SK-N-SH treated with all-trans-retinoic acid at 6 μM for 48 hours (cell line): ENCODE data around the gene FGFR3.

Experiments
- ESRRG ChIP-seq: fragments of 250-450 bp; sonication (Bioruptor Pico); IDR thresholded peaks from 2 replicates; pipeline ENCODE4 v1.6.1; 2021; ENCODE audit warnings: mild to moderate bottlenecking
- SNAI2 ChIP-seq: fragments of 250-450 bp; sonication (Bioruptor Pico); IDR thresholded peaks from 2 replicates; pipeline ENCODE4 v1.5.0; 2020; ENCODE audit warnings: mild to moderate bottlenecking, moderate library complexity
- TOX ChIP-seq: fragments of 250-450 bp; sonication (Bioruptor Pico); IDR thresholded peaks from 2 replicates; pipeline ENCODE4 v1.8.0; 2021; ENCODE audit warnings: mild to moderate bottlenecking, moderate library complexity, borderline replicate concordance
- ZFP30 ChIP-seq: fragments of 450-650 bp; formaldehyde crosslinking; IDR thresholded peaks from 2 replicates; pipeline ENCODE4 v1.5.0; 2022; ENCODE audit warnings: mild to moderate bottlenecking, moderate library complexity
- ZNF8 ChIP-seq: fragments of 450-650 bp; formaldehyde crosslinking; IDR thresholded peaks from 2 replicates; pipeline ENCODE4 v1.5.0; 2020; ENCODE audit warnings: mild to moderate bottlenecking, moderate library complexity
- TF ChIP-seq, protein P1 (sequence below): fragments of 250-450 bp; sonication (Bioruptor Pico); IDR thresholded peaks from 2 replicates; pipeline ENCODE4 v1.8.0; 2020; ENCODE audit warnings: mild to moderate bottlenecking, moderate library complexity, borderline replicate concordance
- TF ChIP-seq, protein P2 (sequence below): fragments of 250-450 bp; sonication (Bioruptor Pico); IDR thresholded peaks from 2 replicates; pipeline ENCODE4 v1.8.0; 2021; ENCODE audit warnings: low read depth, mild to moderate bottlenecking, moderate library complexity, borderline replicate concordance

DNA sequence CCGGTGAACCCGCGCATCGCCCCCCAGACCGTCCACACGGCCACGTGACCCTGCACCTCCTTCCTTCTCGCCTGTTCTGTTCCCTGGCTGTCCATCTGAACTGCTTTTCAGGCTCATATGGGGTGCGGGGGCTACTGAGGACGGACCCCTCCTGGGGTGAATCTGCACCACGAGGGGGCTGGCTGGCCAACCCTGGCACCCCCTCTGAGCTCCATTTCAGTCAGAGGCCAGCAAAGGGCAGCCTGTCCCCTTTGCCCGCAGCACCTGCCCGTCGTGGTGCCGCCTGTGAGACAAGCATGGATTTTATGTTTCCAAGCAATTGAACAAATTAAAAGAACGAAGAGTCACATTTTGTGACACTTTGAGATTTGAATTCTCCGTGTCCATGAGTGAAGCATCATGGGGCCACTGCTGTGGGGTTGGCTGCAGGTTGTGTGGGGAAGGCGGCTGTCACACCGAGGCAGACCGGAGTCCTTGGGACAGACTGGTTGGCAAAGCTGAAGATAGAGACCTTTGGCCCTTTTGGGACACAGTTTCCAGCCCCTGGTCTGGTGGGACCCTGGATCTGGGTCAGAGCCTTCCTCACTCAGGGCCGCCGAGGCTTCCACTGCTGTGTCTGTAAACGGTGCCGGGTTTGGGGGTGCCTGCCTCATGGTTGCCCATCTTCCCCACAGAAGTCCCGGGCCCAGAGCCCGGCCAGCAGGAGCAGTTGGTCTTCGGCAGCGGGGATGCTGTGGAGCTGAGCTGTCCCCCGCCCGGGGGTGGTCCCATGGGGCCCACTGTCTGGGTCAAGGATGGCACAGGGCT lies 5.7 kb downstream of the FGFR3 start:
- TF ChIP-seq ZFP30 (CRISPR knock-in tag) = no peak
- TF ChIP-seq SNAI2 = no peak
- TF ChIP-seq ESRRG (CRISPR knock-in tag) = no peak
- no peak for TF ChIP-seq TOX
- TF ChIP-seq, protein P1, sequence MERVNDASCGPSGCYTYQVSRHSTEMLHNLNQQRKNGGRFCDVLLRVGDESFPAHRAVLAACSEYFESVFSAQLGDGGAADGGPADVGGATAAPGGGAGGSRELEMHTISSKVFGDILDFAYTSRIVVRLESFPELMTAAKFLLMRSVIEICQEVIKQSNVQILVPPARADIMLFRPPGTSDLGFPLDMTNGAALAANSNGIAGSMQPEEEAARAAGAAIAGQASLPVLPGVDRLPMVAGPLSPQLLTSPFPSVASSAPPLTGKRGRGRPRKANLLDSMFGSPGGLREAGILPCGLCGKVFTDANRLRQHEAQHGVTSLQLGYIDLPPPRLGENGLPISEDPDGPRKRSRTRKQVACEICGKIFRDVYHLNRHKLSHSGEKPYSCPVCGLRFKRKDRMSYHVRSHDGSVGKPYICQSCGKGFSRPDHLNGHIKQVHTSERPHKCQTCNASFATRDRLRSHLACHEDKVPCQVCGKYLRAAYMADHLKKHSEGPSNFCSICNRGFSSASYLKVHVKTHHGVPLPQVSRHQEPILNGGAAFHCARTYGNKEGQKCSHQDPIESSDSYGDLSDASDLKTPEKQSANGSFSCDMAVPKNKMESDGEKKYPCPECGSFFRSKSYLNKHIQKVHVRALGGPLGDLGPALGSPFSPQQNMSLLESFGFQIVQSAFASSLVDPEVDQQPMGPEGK = no peak
- TF ChIP-seq, protein P2, sequence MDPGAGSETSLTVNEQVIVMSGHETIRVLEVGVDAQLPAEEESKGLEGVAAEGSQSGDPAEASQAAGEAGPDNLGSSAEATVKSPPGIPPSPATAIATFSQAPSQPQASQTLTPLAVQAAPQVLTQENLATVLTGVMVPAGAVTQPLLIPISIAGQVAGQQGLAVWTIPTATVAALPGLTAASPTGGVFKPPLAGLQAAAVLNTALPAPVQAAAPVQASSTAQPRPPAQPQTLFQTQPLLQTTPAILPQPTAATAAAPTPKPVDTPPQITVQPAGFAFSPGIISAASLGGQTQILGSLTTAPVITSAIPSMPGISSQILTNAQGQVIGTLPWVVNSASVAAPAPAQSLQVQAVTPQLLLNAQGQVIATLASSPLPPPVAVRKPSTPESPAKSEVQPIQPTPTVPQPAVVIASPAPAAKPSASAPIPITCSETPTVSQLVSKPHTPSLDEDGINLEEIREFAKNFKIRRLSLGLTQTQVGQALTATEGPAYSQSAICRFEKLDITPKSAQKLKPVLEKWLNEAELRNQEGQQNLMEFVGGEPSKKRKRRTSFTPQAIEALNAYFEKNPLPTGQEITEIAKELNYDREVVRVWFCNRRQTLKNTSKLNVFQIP (CRISPR knock-in tag) = no peak
- no peak for TF ChIP-seq ZNF8 (CRISPR knock-in tag)
